Esophagus muscularis mucosa (tissue), 3 donors: ENCODE measurements around the gene ATP2B2.

Experiments
- POLR2A ChIP-seq: fragments of 450-650 bp; IDR thresholded peaks from one replicate; pipeline ENCODE4 v1.6.1; 2017; ENCODE audit warnings: antibody characterized with exemption, moderate library complexity, mild to moderate bottlenecking, low read depth
- TF ChIP-seq, protein P1 (sequence below), 3 experiments: fragments of 200-600 bp in 2 of 3; fragments of 450-650 bp in 1 of 3; sonication (generic) in 2 of 3; IDR thresholded peaks; one replicate each; pipeline ENCODE4 v1.5.1; 2017 to 2019; ENCODE audit warnings: antibody characterized with exemption in 3 of 3, mild to moderate bottlenecking in 2 of 3, moderate library complexity in 1 of 3

- TF ChIP-seq, protein P1, sequence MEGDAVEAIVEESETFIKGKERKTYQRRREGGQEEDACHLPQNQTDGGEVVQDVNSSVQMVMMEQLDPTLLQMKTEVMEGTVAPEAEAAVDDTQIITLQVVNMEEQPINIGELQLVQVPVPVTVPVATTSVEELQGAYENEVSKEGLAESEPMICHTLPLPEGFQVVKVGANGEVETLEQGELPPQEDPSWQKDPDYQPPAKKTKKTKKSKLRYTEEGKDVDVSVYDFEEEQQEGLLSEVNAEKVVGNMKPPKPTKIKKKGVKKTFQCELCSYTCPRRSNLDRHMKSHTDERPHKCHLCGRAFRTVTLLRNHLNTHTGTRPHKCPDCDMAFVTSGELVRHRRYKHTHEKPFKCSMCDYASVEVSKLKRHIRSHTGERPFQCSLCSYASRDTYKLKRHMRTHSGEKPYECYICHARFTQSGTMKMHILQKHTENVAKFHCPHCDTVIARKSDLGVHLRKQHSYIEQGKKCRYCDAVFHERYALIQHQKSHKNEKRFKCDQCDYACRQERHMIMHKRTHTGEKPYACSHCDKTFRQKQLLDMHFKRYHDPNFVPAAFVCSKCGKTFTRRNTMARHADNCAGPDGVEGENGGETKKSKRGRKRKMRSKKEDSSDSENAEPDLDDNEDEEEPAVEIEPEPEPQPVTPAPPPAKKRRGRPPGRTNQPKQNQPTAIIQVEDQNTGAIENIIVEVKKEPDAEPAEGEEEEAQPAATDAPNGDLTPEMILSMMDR (IDR thresholded peaks at IDR 0.05) = no peak
- no peak for TF ChIP-seq POLR2A
Measured at GRCh38 chr3:10480871-10481378, 24.5 kb downstream of the ATP2B2 start.
